ENCODE results near the gene UCMA.
"Not testable (repeated sequence)": the region's sequence is repeated elsewhere in the genome, so short reads cannot be mapped to it uniquely, and the experiment has no call there.

UCMA gene

GRCh38 chr10:13234172-13234571 lies at the start of gene UCMA:
UCMA (minus strand) TSS chr10:13234374; CDS start chr10:13234258, 116 bp downstream.
- no peak for DNase-seq

- not testable (repeated sequence) for DNase-seq
These were observed 48.2 kb upstream of the UCMA start for GRCh38 chr10:13282348-13282747.

GRCh38 chr10:13276749-13277365 lies 42.7 kb upstream of the UCMA start:
- DNase-seq: no peak

DNA sequence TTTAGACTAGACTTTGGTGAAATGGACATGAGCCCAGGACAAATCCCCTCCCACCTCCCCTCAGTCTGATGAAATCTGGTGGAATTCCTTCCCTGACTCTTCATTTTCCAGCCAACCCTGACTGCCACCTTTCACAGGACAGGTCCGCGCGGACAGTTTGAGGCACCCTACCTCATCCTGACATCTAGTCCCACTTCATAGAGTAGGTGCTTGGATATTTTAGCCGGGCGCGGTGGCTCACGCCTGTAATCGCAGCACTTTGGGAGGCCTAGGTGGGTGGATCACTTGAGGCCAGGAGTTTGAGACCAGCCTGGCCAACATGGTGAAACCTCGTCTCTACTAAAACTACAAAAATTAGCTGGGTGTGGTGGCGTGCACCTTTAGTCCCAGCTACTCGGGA lies 42.0 kb upstream of the UCMA start:
- not testable (repeated sequence) for DNase-seq

- no peak for DNase-seq
These were observed 38.0 kb upstream of the UCMA start for GRCh38 chr10:13272164-13272571.

DNA sequence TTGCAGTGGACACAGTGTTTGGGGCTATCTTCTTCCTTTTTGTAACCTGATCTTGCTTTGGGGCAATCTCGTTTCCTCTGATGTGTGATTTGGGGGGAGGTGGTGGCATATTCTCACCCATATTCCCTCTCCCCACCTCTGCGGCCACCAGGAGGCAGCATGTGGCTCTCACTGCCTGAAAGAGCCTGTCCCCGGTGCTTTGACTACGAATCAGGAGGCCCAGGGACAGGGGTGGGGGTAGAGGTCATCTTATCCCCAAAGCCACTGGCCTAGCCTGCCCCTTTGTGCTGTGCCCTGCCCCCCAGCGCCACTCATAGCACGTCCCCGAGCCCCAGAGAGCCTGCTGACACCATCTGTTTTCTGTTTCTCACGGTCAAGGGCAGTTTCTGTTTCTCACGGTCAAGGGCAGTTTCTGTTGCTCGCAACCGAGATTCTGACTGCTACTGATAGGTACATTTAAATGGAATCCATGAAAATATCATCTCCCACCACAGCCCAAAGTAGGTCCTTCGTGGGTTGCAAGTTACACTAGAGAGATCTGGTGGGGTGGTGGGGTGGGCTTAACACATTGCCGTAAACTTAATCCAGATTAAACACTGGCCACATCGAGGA lies 37.5 kb upstream of the UCMA start:
- DNase-seq: no peak

- no peak for DNase-seq
These were observed 36.8 kb upstream of the UCMA start for GRCh38 chr10:13270877-13271551.

DNA sequence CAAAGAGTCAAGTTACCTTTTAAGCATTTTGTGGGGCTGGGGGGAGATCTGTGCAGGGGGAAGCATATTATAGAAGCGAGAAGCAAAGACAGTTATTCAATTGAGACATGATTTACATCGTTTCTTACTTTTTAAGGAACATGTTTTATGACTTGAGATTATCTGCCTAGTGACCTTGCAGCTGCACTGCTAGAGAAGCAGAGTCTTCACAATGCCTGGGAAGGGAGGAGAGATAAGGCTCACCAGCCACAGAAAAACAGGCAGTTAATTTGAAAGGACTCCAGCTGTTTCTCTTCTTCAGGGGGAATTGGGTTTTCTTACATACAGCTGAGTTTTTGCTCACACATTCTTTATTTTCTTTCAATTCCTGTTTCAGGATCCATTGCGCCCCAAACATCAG lies 34.7 kb upstream of the UCMA start:
- DNase-seq: no peak

DNA sequence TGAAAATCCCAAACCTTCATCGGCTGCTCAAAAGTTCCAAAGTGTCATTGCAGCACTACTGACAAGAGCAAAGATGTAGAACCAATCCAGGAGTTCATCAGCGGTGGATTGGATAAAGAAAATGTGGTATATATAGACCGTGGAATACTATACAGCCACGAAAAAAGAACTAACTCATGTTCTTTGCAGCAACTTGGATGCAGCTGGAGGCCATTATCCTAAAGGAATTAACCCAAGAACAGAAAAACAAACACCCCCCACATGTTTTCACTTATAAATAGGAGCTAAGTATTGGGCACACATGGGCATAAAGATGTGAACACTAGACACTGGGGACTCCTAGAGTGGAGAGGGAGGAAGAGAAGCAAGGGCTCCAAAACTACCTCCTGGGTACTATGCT lies 34.1 kb upstream of the UCMA start:
- no peak for DNase-seq

GRCh38 chr10:13263591-13263990 lies 29.4 kb upstream of the UCMA start:
- no peak for DNase-seq

- DNase-seq: no peak
These were observed 28.3 kb upstream of the UCMA start for GRCh38 chr10:13262433-13262832.

GRCh38 chr10:13257621-13258140 lies 23.5 kb upstream of the UCMA start:
- DNase-seq: no peak

DNA sequence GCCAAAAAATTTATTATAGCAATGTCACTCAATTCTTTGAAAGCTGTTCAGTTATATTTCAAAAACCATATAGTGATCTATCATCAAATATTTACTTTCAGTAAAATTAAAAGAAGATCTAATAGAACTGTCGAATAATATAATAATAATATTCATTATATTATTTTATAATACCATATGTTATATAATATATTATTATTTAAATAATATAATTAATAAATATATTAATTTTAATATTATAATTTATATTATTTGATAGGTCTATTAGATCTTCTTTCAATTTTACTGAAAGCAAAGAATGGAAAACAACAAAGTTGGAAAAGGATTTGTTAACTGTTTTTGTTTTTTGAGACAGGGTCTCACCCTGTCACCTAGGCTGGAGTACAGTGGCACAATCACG lies 22.5 kb upstream of the UCMA start:
- no peak for DNase-seq

- no peak for DNase-seq
These were observed 19.6 kb upstream of the UCMA start for GRCh38 chr10:13253726-13254125.

DNA sequence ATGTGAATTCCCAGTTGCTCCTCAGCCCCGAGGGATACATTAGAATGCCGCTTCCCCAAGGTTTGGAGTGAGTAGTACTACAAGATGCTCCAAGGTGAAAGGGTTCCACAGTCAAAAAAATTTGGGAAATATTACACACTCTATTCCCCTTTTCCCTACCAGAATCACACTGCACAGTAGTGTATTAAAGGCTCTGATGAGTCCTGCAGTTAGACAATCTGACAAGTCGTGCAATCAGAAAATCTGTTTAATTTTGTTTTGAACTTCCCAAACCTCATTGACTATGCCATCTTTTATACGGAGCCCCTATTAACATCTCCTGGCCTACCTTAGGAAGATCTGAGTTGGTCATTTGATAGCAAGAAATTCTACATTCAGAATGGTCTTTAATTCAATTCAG lies 13.6 kb upstream of the UCMA start:
- no peak for DNase-seq

DNA sequence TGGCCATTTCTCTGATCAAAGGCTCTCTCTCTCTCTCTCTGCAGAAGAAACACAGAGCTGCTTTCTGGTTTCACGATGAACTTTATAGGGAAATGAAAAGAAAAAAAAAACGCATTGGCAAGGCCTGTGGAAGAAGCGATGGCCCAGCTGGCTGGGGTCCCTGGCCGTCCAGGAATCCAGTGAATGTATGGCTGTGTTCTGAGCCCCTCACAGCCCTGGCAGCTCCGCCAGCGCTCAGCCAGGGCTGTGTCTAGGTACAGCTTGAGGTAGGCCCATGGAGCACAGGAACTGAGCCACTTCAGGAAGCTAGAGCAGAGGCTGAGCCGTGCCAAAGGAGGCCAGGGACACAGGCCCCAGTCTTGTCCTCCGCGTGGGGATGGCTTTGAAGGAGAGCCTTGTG lies 13.1 kb upstream of the UCMA start:
- DNase-seq: no peak

DNA sequence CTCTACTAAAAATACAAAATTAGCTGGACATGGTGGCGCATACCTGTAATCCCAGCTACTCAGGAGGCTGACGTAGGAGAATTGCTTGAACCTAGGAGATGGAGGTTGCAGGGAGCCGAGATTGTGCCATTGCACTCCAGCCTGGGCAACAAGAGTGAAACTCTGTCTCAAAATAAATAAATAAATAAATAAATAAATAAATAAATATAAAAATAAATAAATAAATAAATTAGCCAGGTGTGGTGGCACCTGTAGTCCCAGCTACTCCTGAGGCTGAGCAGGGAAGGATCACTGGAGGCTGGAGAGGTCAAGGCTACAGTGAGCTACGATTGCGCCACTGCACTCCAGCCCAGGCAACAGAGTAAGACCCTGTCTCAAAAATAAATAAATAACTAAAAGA lies 8.1 kb upstream of the UCMA start:
- not testable (repeated sequence) for DNase-seq

GRCh38 chr10:13241613-13242012 lies 7.4 kb upstream of the UCMA start:
- DNase-seq: no peak

GRCh38 chr10:13239923-13240322 lies 5.7 kb upstream of the UCMA start:
- DNase-seq: no peak

DNA sequence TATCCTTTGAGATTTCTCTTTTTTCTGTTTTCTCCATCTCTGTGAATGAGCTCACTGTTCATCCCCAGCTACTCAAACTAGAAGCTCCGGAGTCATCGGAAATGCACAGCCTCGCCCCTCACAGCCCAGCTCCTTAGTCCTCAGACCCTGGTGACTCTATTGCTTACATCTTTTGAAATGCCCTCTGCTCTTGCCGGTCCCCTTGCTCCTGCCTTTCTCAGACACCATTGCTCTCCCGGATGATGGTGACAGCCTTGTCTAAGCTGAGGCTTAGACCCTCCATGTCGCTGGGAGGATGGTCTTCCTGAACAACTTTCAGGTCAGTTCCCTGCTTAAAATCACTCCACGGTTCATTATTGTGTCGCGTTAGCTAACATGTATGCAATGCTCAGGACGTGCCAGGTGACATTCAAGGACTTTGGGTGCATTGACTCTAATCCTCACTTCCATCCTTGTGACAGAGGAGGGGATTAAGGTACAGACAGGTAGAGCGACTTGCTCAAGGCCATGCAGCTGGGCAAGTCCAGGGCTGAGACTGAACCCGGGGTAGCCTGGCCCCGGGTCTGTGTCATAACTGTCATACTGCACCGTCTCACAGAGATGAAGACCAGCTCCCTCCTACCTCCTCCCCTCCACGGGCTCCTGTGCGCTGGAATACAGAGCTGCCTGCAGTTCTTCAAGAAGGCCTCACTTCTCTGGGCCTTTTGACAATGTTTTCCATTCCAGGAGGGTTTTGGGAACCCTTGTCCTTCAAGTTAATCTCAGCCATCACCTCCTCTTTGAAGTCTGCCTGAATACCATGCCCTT lies 4.3 kb upstream of the UCMA start:
- no peak for DNase-seq

DNA sequence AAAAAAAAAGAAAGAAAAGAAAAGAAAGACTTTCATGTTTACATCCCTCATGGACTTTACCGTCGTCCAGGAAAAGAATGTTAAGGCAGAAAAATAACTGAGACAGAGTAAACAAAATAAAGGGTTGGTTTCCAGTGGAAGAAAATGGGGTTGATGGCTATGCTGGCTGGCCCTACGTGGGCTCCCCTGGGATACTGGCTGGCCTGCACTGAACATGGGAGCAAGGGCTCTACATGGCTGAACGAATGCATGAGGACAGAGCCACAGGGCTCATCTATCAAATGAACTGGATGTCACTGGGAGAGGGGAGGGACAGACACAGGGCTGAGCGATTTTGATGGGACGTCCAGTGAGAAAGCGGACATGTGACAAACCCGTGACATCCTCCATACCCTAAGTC lies 2.5 kb upstream of the UCMA start:
- DNase-seq: no peak

- not testable (repeated sequence) for DNase-seq
These were observed 562 bp upstream of the UCMA start for GRCh38 chr10:13234736-13235135.

DNA sequence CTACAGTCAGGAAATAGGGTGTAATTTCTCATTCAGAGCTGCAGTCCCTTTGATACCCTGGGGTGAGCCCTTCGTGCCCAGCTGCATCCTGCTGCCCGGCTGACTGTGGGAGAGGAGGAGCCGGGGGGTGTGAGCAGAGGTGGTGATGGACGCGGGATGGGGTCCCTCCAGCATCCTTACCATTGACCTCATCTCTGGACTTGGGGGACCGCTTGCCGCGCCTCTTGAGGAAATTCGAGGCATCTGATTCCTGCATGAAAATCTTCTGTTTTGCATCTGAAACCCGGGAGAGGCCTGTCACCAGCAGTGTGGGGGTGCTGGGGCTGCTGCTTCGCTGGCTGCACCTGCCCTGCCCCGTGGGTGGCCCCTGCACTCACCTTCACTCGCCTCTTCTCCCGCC lies 816 bp downstream of the UCMA start:
- no peak for DNase-seq

Data from NCI-H187 (cell line).